Gastroesophageal sphincter (tissue), 3 donors: ENCODE measurements around the gene ANKRD60.

Experiments used
- POLR2A ChIP-seq, 2 donors: fragments of 450-650 bp; IDR thresholded peaks; one replicate each; pipeline ENCODE4 v1.6.1; 2017; ENCODE audit warnings: antibody characterized with exemption in 2 of 2, mild to moderate bottlenecking in 2 of 2, moderate library complexity in 1 of 2
- POLR2AphosphoS5 ChIP-seq: sonication (generic); formaldehyde crosslinking; IDR thresholded peaks from one replicate; pipeline ENCODE4 v1.6.1; 2017; ENCODE audit warnings: antibody characterized with exemption
- TF ChIP-seq, protein P1 (sequence below), 4 experiments: fragments of 200-600 bp in 2 of 4; fragments of 450-650 bp in 2 of 4; sonication (generic) in 1 of 4; IDR thresholded peaks; one replicate each; pipeline ENCODE4 v1.5.1; 2017 to 2019; ENCODE audit warnings: antibody characterized with exemption in 4 of 4, mild to moderate bottlenecking in 2 of 4, moderate library complexity in 2 of 4

DNA sequence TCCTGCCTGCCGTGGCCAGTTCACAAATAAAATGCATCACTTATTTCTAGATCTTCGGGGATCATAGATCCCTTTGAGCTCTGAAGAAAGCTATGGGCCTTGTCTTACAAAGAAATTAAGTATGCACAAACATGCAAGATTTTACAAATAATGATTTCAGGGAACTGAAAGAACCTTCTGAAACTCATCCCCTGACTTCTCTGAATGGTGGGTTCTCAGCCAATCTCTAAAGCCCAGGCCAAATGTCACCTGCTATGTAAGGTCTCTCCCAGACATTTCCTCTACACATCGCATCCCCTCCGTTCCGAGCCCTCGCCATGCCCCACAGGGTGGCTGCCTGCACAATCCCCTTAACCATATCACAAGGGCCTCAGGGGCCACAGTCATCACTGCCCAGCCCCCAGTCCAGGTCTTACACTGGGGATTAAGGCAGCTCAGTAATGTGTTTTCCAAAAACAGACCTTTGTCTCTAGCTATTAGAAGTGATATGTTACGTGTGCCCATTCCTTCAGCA lies 16.1 kb upstream of the ANKRD60 start:
- TF ChIP-seq, protein P1, sequence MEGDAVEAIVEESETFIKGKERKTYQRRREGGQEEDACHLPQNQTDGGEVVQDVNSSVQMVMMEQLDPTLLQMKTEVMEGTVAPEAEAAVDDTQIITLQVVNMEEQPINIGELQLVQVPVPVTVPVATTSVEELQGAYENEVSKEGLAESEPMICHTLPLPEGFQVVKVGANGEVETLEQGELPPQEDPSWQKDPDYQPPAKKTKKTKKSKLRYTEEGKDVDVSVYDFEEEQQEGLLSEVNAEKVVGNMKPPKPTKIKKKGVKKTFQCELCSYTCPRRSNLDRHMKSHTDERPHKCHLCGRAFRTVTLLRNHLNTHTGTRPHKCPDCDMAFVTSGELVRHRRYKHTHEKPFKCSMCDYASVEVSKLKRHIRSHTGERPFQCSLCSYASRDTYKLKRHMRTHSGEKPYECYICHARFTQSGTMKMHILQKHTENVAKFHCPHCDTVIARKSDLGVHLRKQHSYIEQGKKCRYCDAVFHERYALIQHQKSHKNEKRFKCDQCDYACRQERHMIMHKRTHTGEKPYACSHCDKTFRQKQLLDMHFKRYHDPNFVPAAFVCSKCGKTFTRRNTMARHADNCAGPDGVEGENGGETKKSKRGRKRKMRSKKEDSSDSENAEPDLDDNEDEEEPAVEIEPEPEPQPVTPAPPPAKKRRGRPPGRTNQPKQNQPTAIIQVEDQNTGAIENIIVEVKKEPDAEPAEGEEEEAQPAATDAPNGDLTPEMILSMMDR (IDR thresholded peaks at IDR 0.05): no peak
- TF ChIP-seq POLR2A (IDR thresholded peaks at IDR 0.05): no peak
- no peak for TF ChIP-seq POLR2AphosphoS5
